Memory B cell (primary cell): ENCODE data around the gene NPAS1.
A peak's percentile ranks its signal among the peaks of the same experiment; 100 is the strongest.

Experiments used
- ATAC-seq: fragments of 150-1000 bp; cut with Tn5 transposase; 2 replicates; pipeline ENCODE4 v1.10.0; 2021; ENCODE audit warnings: low read depth, mild to moderate bottlenecking, moderate library complexity
- DNase-seq, 2 donors: peaks; one replicate each; pipeline ENCODE4 v3.0.0; 2022; ENCODE audit warnings: low spot score in 2 of 2
- H3K27ac Mint-ChIP-seq: one replicate; pipeline ENCODE4 v1.8.0; 2022; ENCODE audit warnings: mild to moderate bottlenecking, moderate library complexity, mixed read lengths
- H3K27me3 Mint-ChIP-seq: one replicate; pipeline ENCODE4 v1.8.0; 2022; ENCODE audit warnings: mixed read lengths
- H3K36me3 Mint-ChIP-seq: one replicate; pipeline ENCODE4 v1.8.0; 2022; ENCODE audit warnings: mild to moderate bottlenecking, mixed read lengths
- H3K4me1 Mint-ChIP-seq: one replicate; pipeline ENCODE4 v1.8.0; 2022; ENCODE audit warnings: mixed read lengths
- H3K4me3 Mint-ChIP-seq: one replicate; pipeline ENCODE4 v1.8.0; 2022; ENCODE audit warnings: mild to moderate bottlenecking, moderate library complexity, mixed read lengths
- H3K9me3 Mint-ChIP-seq: one replicate; pipeline ENCODE4 v1.8.0; 2022; ENCODE audit warnings: mixed read lengths

The NPAS1 gene, protein sequence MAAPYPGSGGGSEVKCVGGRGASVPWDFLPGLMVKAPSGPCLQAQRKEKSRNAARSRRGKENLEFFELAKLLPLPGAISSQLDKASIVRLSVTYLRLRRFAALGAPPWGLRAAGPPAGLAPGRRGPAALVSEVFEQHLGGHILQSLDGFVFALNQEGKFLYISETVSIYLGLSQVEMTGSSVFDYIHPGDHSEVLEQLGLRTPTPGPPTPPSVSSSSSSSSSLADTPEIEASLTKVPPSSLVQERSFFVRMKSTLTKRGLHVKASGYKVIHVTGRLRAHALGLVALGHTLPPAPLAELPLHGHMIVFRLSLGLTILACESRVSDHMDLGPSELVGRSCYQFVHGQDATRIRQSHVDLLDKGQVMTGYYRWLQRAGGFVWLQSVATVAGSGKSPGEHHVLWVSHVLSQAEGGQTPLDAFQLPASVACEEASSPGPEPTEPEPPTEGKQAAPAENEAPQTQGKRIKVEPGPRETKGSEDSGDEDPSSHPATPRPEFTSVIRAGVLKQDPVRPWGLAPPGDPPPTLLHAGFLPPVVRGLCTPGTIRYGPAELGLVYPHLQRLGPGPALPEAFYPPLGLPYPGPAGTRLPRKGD

DNA sequence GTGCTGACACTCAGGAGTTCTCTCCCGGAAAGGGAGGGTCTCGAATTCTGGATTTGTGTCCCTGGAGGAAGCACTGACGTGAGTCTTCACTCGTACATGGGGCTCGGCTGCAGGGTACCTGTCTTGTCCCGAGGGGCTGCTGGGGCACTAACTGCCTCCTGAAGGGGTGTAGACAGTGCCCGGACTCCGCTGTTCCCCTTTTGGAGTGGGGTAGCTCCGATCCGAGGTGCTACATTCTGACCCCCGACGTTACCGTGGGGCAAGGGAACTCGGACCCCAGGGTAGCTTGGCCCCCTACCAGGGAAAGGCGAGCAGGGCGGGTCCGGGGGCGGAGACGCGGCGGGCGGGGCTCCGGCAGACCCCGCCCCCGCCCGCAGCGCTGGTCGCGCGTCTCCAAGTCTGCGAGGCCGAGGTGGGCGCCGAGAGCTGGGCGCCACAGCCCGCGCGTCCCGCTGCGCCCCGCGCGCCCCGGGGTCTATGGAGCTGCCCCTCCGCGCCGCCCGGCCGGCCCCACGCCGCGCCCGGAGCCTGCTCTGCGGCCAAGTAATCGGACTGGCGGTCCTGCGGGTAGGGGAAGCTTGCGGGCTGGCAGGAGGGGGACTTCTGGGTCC is at the start of gene NPAS1:
Gene NPAS1 (plus strand): TSS at position 407 of the 611 bp plus-strand sequence. CDS start 1,211 bp downstream, outside the sequence.
- peak; percentile 26 for ATAC-seq
- Mint-ChIP-seq H3K27ac (no peak within 1 kb of the TSS), H3K27me3 (peaks cover 14% of the 10 kb centered on the region), H3K9me3 (no peaks in the 10 kb centered on the region), H3K4me1 (peaks cover 8% of the 10 kb centered on the region), H3K36me3 (no peaks in the 10 kb centered on the region), H3K4me3 (peak within 1 kb of the TSS; percentile 52)
- DNase-seq = no peak

GRCh38 chr19:46970815-46971214 is 48.8 kb upstream of the NPAS1 start:
- Mint-ChIP-seq H3K4me3 (no peak overlapping the region), H3K4me1 (peaks cover 14% of the 10 kb centered on the region), H3K27ac (no peak overlapping the region), H3K27me3 (no peaks in the 10 kb centered on the region), H3K9me3 (no peaks in the 10 kb centered on the region), H3K36me3 (peaks cover 14% of the 10 kb centered on the region)
- DNase-seq (no peak), ATAC-seq (no peak)

GRCh38 chr19:46972311-46972710 is 47.3 kb upstream of the NPAS1 start:
- H3K27ac Mint-ChIP-seq = no peak overlapping the region
- ATAC-seq (no peak), DNase-seq (no peak)
- no peaks in the 10 kb centered on the region for H3K27me3 Mint-ChIP-seq
- H3K4me3 Mint-ChIP-seq = no peak overlapping the region
- peaks cover 9% of the 10 kb centered on the region for H3K36me3 Mint-ChIP-seq
- no peaks in the 10 kb centered on the region for H3K9me3 Mint-ChIP-seq
- peaks cover 11% of the 10 kb centered on the region for H3K4me1 Mint-ChIP-seq

- Mint-ChIP-seq H3K27me3 (no peaks in the 10 kb centered on the region), H3K9me3 (no peaks in the 10 kb centered on the region), H3K27ac (no peak overlapping the region), H3K4me3 (no peak overlapping the region), H3K36me3 (no peaks in the 10 kb centered on the region), H3K4me1 (peaks cover 13% of the 10 kb centered on the region)
- DNase-seq (no peak), ATAC-seq (no peak)
Measured at GRCh38 chr19:46974181-46974580, 45.5 kb upstream of the NPAS1 start.

DNA sequence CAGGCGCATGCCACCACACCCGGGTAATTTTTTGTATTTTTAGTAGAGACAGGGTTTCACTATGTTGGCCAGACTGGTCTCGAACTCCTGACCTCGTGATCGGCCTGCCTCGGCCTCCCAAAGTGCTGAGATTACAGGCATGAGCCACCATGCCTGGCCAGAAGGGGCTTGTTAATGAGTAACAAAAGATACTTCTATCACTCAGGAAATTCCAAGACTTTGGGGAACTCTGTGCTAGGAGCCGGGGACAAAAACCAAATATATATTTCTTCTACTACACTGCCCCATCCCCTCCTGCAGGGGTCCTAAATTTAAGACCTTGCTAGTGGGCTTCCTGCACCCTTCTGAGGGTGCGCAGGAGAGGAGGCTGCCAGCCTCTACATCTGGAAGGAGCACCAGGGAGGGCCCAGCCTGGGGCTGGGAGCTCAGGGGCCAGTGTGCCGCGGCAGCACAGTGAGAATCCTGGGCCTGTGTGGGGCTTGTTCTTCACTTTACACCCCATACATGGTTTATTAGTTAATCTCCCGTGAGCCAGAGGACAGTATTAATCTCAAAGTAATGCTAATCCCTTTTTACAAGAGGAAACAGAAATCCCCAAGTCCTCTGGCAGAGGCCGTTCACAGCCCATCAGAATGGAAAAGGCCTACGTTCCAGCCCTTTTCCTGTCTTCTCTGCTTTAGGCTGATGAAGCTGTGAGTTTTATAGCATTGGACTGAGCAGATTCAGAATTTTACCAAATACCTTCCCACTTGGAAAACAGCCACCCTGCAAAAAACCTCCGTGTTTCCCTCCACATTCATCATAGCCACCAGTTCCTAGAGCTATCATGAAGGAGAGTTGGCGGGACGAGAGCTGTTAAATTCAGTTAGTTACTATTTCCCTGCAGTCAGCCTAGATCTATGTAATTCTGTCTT is 44.4 kb upstream of the NPAS1 start:
- H3K27me3 Mint-ChIP-seq = no peaks in the 10 kb centered on the region
- no peak overlapping the region for H3K27ac Mint-ChIP-seq
- peaks cover 17% of the 10 kb centered on the region for H3K4me1 Mint-ChIP-seq
- no peak overlapping the region for H3K4me3 Mint-ChIP-seq
- H3K36me3 Mint-ChIP-seq = no peaks in the 10 kb centered on the region
- H3K9me3 Mint-ChIP-seq = no peaks in the 10 kb centered on the region
- DNase-seq = no peak
- ATAC-seq = no peak

DNA sequence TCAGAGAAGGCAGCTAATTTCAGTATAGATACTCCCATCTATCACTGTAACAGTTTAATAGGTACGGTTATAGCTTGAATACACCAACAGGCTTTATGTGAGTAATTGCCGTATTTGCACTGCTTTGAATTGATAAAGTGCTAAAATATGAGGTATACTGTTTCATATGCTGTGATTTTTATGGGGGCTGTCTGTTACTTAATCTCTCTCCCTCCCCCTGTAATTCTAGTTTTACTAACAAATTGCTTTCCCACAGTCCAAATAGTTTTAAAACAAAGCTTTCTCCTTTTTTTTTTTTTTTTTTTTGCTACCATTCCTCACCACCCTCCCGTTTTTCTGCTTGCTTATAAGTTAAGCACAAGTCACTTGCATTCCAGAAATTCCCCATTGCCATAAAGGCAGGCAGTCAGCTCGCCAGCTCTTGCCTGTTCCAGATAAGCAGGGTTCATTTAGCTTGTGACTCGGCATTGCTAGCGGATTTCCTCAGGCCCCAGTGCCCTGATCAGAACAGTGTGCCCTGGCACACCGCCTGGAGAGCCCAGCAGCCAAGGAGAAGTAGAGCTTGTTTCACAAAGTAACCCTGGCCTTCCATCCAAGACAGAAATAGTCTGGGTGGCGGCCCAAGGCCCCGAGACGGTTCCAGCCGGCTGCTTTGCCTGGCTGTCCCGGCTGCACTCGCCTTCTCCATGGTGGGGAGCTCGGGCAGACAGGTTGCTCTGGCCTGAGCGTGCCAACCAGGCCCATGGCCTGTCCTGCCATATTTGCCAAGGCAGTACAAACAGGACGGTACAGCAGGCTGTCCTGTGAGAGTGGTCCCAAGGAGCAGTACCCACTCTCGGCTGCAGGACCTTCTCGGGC is 43.5 kb upstream of the NPAS1 start:
- H3K4me1 Mint-ChIP-seq = peaks cover 23% of the 10 kb centered on the region
- no peaks in the 10 kb centered on the region for H3K27me3 Mint-ChIP-seq
- DNase-seq (no peak), ATAC-seq (no peak)
- no peaks in the 10 kb centered on the region for H3K36me3 Mint-ChIP-seq
- no peak overlapping the region for H3K4me3 Mint-ChIP-seq
- no peaks in the 10 kb centered on the region for H3K9me3 Mint-ChIP-seq
- no peak overlapping the region for H3K27ac Mint-ChIP-seq

GRCh38 chr19:46976845-46977320 is 42.8 kb upstream of the NPAS1 start:
- Mint-ChIP-seq H3K27ac (no peak overlapping the region), H3K36me3 (no peaks in the 10 kb centered on the region), H3K27me3 (no peaks in the 10 kb centered on the region), H3K4me1 (peaks cover 23% of the 10 kb centered on the region), H3K4me3 (no peak overlapping the region), H3K9me3 (no peaks in the 10 kb centered on the region)
- DNase-seq = no peak
- no peak for ATAC-seq

DNA sequence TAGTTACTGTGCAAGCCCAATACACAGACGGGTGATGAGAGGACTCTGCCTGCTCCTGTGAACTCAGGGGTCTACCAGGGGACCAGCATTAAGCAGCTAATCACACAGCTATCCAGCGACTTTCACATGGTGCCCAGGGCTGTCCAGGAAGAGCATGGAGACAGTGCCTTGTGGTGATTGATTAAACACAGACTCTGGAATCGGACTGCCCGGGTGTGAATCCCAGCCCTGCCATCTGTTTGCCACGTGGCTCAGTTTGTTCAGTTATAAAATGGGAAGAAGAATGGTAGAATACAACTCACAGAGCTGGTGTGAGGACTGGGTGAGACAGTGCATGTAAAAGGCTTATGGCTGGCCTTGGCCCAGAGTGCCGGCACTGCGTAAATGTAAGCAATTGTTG is 42.1 kb upstream of the NPAS1 start:
- ATAC-seq (no peak), DNase-seq (no peak)
- Mint-ChIP-seq H3K27me3 (no peaks in the 10 kb centered on the region), H3K36me3 (no peaks in the 10 kb centered on the region), H3K9me3 (no peaks in the 10 kb centered on the region), H3K27ac (peak overlapping the region; percentile 49), H3K4me3 (no peak overlapping the region), H3K4me1 (peaks cover 23% of the 10 kb centered on the region)

GRCh38 chr19:46978171-46978869 is 41.3 kb upstream of the NPAS1 start:
- H3K4me1 Mint-ChIP-seq = peaks cover 23% of the 10 kb centered on the region
- no peaks in the 10 kb centered on the region for H3K27me3 Mint-ChIP-seq
- H3K27ac Mint-ChIP-seq = peak overlapping the region; percentile 49
- ATAC-seq = no peak
- H3K9me3 Mint-ChIP-seq = no peaks in the 10 kb centered on the region
- DNase-seq = no peak
- no peaks in the 10 kb centered on the region for H3K36me3 Mint-ChIP-seq
- no peak overlapping the region for H3K4me3 Mint-ChIP-seq

GRCh38 chr19:46979126-46980105 is 40.2 kb upstream of the NPAS1 start:
- peak overlapping the region; percentile 49 for H3K27ac Mint-ChIP-seq

GRCh38 chr19:46980761-46981160 is 38.9 kb upstream of the NPAS1 start:
- ATAC-seq = no peak
- H3K9me3 Mint-ChIP-seq = no peaks in the 10 kb centered on the region
- H3K4me1 Mint-ChIP-seq = peaks cover 23% of the 10 kb centered on the region
- no peak for DNase-seq
- H3K27ac Mint-ChIP-seq = peak overlapping the region; percentile 10
- no peaks in the 10 kb centered on the region for H3K27me3 Mint-ChIP-seq
- H3K36me3 Mint-ChIP-seq = no peaks in the 10 kb centered on the region
- H3K4me3 Mint-ChIP-seq = no peak overlapping the region

More at GRCh38 chr19:46979126-46980105, 40.2 kb upstream of the NPAS1 start:
- no peak for ATAC-seq
- Mint-ChIP-seq H3K27me3 (no peaks in the 10 kb centered on the region), H3K4me3 (no peak overlapping the region), H3K36me3 (no peaks in the 10 kb centered on the region), H3K4me1 (peaks cover 23% of the 10 kb centered on the region), H3K9me3 (no peaks in the 10 kb centered on the region)
- DNase-seq = no peak
